H9 (cell line): Measurements from ENCODE around the gene XPNPEP3. TPM values are rescaled to one million over a fixed set of nuclear protein-coding genes. Genes with fewer than 3 reads are reported as not detected.

Source experiments
- DNase-seq: peaks from one replicate; pipeline ENCODE4 v3.0.0-alpha.2; 2017
- H2AFZ ChIP-seq: one replicate; pipeline ENCODE4 v1.6.1; 2013; ENCODE audit warnings: mild to moderate bottlenecking, low read length, control low read depth, moderate library complexity
- H2AK5ac ChIP-seq: 2 replicates; pipeline ENCODE4 v1.6.1; 2013; ENCODE audit warnings: low read length, control low read depth, mixed read lengths; ENCODE audit not compliant: insufficient read length
- H2BK120ac ChIP-seq: one replicate; pipeline ENCODE4 v1.6.1; 2013; ENCODE audit warnings: low read depth, mild to moderate bottlenecking, low read length, control low read depth, inconsistent platforms; ENCODE audit not compliant: poor library complexity, severe bottlenecking
- H2BK12ac ChIP-seq: 2 replicates; pipeline ENCODE4 v1.6.1; 2013; ENCODE audit warnings: low read length, control low read depth, mixed read lengths, low read depth; ENCODE audit not compliant: insufficient read length
- H2BK15ac ChIP-seq: 2 replicates; pipeline ENCODE4 v1.6.1; 2013; ENCODE audit warnings: low read depth, low read length, control low read depth
- H2BK20ac ChIP-seq: one replicate; pipeline ENCODE4 v1.6.1; 2013; ENCODE audit warnings: low read depth, mild to moderate bottlenecking, low read length, control low read depth, inconsistent platforms; ENCODE audit not compliant: poor library complexity, severe bottlenecking
- H2BK5ac ChIP-seq: 2 replicates; pipeline ENCODE4 v1.6.1; 2013; ENCODE audit warnings: low read length, control low read depth, mixed read lengths; ENCODE audit not compliant: insufficient read length
- H3K14ac ChIP-seq: 2 replicates; pipeline ENCODE4 v1.6.1; 2013; ENCODE audit warnings: low read length, control low read depth; ENCODE audit not compliant: insufficient read depth
- H3K18ac ChIP-seq: 2 replicates; pipeline ENCODE4 v1.6.1; 2013; ENCODE audit warnings: low read depth, mild to moderate bottlenecking, mixed read lengths, low read length, control low read depth; ENCODE audit not compliant: insufficient read length
- H3K23ac ChIP-seq: 2 replicates; pipeline ENCODE4 v1.6.1; 2013; ENCODE audit warnings: low read length, control low read depth, mixed read lengths, low read depth; ENCODE audit not compliant: insufficient read length
- H3K23me2 ChIP-seq: 2 replicates; pipeline ENCODE4 v1.6.1; 2013; ENCODE audit warnings: low read depth, mild to moderate bottlenecking, mixed read lengths, low read length, control low read depth; ENCODE audit not compliant: insufficient read length, poor library complexity, severe bottlenecking
- H3K27ac ChIP-seq: 2 replicates; pipeline ENCODE4 v1.5.1; 2013; ENCODE audit warnings: low read length, control low read depth, mixed read lengths, low read depth; ENCODE audit not compliant: insufficient read length
- H3K27me3 ChIP-seq: 2 replicates; pipeline ENCODE4 v1.6.1; 2013; ENCODE audit warnings: low read length, control low read depth, inconsistent platforms; ENCODE audit not compliant: insufficient read depth
- H3K4ac ChIP-seq: 2 replicates; pipeline ENCODE4 v1.6.1; 2013; ENCODE audit warnings: low read depth, mild to moderate bottlenecking, control low read depth, inconsistent platforms, low read length, moderate library complexity
- H3K4me1 ChIP-seq: 2 replicates; pipeline ENCODE4 v1.6.1; 2013; ENCODE audit warnings: low read length, control low read depth, inconsistent platforms; ENCODE audit not compliant: insufficient read depth
- H3K4me2 ChIP-seq: 2 replicates; pipeline ENCODE4 v1.6.1; 2013; ENCODE audit warnings: low read length, control low read depth, mixed read lengths; ENCODE audit not compliant: insufficient read length, insufficient read depth
- H3K56ac ChIP-seq: 2 replicates; pipeline ENCODE4 v1.6.1; 2013; ENCODE audit warnings: low read depth, mild to moderate bottlenecking, mixed read lengths, low read length, control low read depth; ENCODE audit not compliant: insufficient read length
- H3K79me1 ChIP-seq: 2 replicates; pipeline ENCODE4 v1.6.1; 2013; ENCODE audit warnings: low read depth, mild to moderate bottlenecking, moderate library complexity, low read length, control low read depth, inconsistent platforms; ENCODE audit not compliant: insufficient read depth, poor library complexity, severe bottlenecking
- H3K79me2 ChIP-seq: 2 replicates; pipeline ENCODE4 v1.6.1; 2013; ENCODE audit warnings: low read length, control low read depth, inconsistent platforms; ENCODE audit not compliant: insufficient read depth
- H3K9ac ChIP-seq: 2 replicates; pipeline ENCODE4 v1.6.1; 2013; ENCODE audit warnings: low read length, control low read depth, mixed read lengths; ENCODE audit not compliant: insufficient read length; ENCODE audit errors: extremely low read depth
- H3K9me3 ChIP-seq: one replicate; pipeline ENCODE4 v1.6.1; 2013; ENCODE audit warnings: low read depth, low read length, inconsistent platforms; ENCODE audit not compliant: control insufficient read depth
- H3T11ph ChIP-seq: one replicate; pipeline ENCODE4 v1.6.1; 2013; ENCODE audit warnings: mild to moderate bottlenecking, low read length, control low read depth, inconsistent platforms
- H4K20me1 ChIP-seq: one replicate; pipeline ENCODE4 v1.6.1; 2013; ENCODE audit not compliant: control insufficient read depth, insufficient read length, insufficient read depth
- H4K5ac ChIP-seq: 2 replicates; pipeline ENCODE4 v1.6.1; 2013; ENCODE audit warnings: low read depth, mild to moderate bottlenecking, mixed read lengths, low read length, control low read depth; ENCODE audit not compliant: insufficient read length
- H4K8ac ChIP-seq: replicated peaks from 2 replicates; pipeline ENCODE4 v1.6.1; 2013; ENCODE audit warnings: low read length, control low read depth, mixed read lengths, low read depth; ENCODE audit not compliant: insufficient read length
- H4K91ac ChIP-seq: 2 replicates; pipeline ENCODE4 v1.6.1; 2013; ENCODE audit warnings: low read depth, mild to moderate bottlenecking, moderate library complexity, mixed read lengths, low read length, control low read depth; ENCODE audit not compliant: insufficient read length
- H3K27ac Mint-ChIP-seq, 3 experiments: 2 replicates in 2 of 3; 3 replicates in 1 of 3; pipeline ENCODE4 v1.8.0; 2020 to 2021; ENCODE audit warnings: mixed read lengths in 3 of 3, mild to moderate bottlenecking in 1 of 3, moderate library complexity in 1 of 3
- H3K27me3 Mint-ChIP-seq: 2 replicates; pipeline ENCODE4 v1.8.0; 2021; ENCODE audit warnings: low read depth, mild to moderate bottlenecking, moderate library complexity, mixed read lengths
- H3K36me3 Mint-ChIP-seq, 3 experiments: 2 replicates in 2 of 3; 3 replicates in 1 of 3; pipeline ENCODE4 v1.8.0; 2020 to 2021; ENCODE audit warnings: low read depth in 3 of 3, mixed read lengths in 3 of 3; ENCODE audit not compliant: insufficient read depth in 1 of 3
- H3K4me1 Mint-ChIP-seq, 2 experiments: 2 replicates each; pipeline ENCODE4 v1.8.0; 2020; ENCODE audit warnings: mixed read lengths in 2 of 2
- H3K4me3 Mint-ChIP-seq, 2 experiments: 2 replicates in 1 of 2; 3 replicates in 1 of 2; pipeline ENCODE4 v1.8.0; 2020 to 2021; ENCODE audit warnings: mild to moderate bottlenecking in 2 of 2, mixed read lengths in 2 of 2, moderate library complexity in 1 of 2
- H3K9me3 Mint-ChIP-seq, 2 experiments: 2 replicates in 1 of 2; 3 replicates in 1 of 2; pipeline ENCODE4 v1.8.0; 2020; ENCODE audit warnings: mild to moderate bottlenecking in 2 of 2, mixed read lengths in 2 of 2, moderate library complexity in 1 of 2
- CTCF ChIP-seq: fragments of 200-600 bp; sonication (generic); conservative IDR thresholded peaks from 3 replicates; pipeline ENCODE4 v1.8.0; 2021; ENCODE audit warnings: antibody characterized with exemption, mild to moderate bottlenecking
- WGBS: extraction: QIAGEN DNeasy Blood & Tissue Kit; methylation state at CpG from one replicate; pipeline ENCODE4 v1.1.7; 2013; ENCODE audit warnings: missing lambda C conversion rate, low lambda C conversion rate, mixed read lengths; ENCODE audit not compliant: insufficient read length; ENCODE audit errors: extremely low coverage; 5-methylcytosine and 5-hydroxymethylcytosine counted together
- total RNA-seq: library from RNA; stranded (reverse); gene quantifications from 2 replicates; pipeline ENCODE4 v1.2.1, GENCODE V29; 2021

Gene XPNPEP3
- total RNA-seq, 1 experiment from 2014 or later: 18.3 TPM

GRCh38 chr22:40957601-40958000, 100.7 kb downstream of the XPNPEP3 start:
- Mint-ChIP-seq H3K4me3 (no peak overlapping the region), H3K9me3 (no peaks in the 10 kb centered on the region), H3K36me3 (peaks cover 31 to 78% (median 73%) of the 10 kb centered on the region in 3 experiments), H3K27me3 (no peaks in the 10 kb centered on the region), H3K4me1 (peaks cover 5% of the 10 kb centered on the region in 2 experiments; a peak in 2 of 4 replicates), H3K27ac (no peak overlapping the region)
- Histone ChIP-seq H4K5ac (no peak overlapping the region), H4K91ac (no peak overlapping the region), H3K56ac (no peak overlapping the region), H3K27ac (no peak overlapping the region), H2BK20ac (no peak overlapping the region), H3K79me1 (peaks cover 11% of the 10 kb centered on the region), H3K23ac (no peak overlapping the region), H3K9me3 (no peaks in the 10 kb centered on the region), H3K4ac (no peak overlapping the region), H2AK5ac (no peak overlapping the region), H2BK120ac (no peak overlapping the region), H4K20me1 (no peaks in the 10 kb centered on the region), H3K27me3 (no peaks in the 10 kb centered on the region), H3K14ac (no peak overlapping the region), H2BK5ac (no peak overlapping the region), H3K4me1 (no peaks in the 10 kb centered on the region), H2BK15ac (no peak overlapping the region), H2AFZ (no peak overlapping the region), H3K18ac (no peak overlapping the region), H3K4me2 (no peak overlapping the region), H3T11ph (no peak overlapping the region), H3K9ac (no peak overlapping the region), H4K8ac (no peak overlapping the region), H3K79me2 (peaks cover 11% of the 10 kb centered on the region; the same call in 1 of the 2 replicates), H2BK12ac (no peak overlapping the region), H3K23me2 (no peaks in the 10 kb centered on the region)
- no CpG with 5 or more reads among the region's 7 CpGs for WGBS
- no peak for TF ChIP-seq CTCF
- DNase-seq: no peak
